Prostate gland (tissue), 2 donors: ENCODE results near the gene RAD51B. TPM values are rescaled to one million over a fixed set of nuclear protein-coding genes. Genes with fewer than 3 reads are reported as not detected.
"Not testable (repeated sequence)": the region's sequence is repeated elsewhere in the genome, so short reads cannot be mapped to it uniquely, and the experiment has no call there.

Source experiments
- DNase-seq: peaks from one replicate; pipeline ENCODE4 v3.0.0-alpha.2; 2019; ENCODE audit warnings: low spot score
- H3K27ac ChIP-seq, 2 donors: fragments of 200-600 bp; sonication (generic); 2 replicates each; pipeline ENCODE4 v1.5.1; 2017 to 2019
- H3K27me3 ChIP-seq: fragments of 200-600 bp; sonication (generic); replicated peaks from 2 replicates; pipeline ENCODE4 v1.5.1; 2019; ENCODE audit not compliant: insufficient read depth
- H3K36me3 ChIP-seq, 2 donors: fragments of 200-600 bp; sonication (generic); 1 replicate in 1 of 2; 2 replicates in 1 of 2; pipeline versions ENCODE4 v1.5.1 to v1.8.1; 2017 to 2019
- H3K4me1 ChIP-seq: fragments of 200-600 bp; sonication (generic); replicated peaks from 2 replicates; pipeline ENCODE4 v1.5.1; 2019
- H3K4me3 ChIP-seq, 2 donors: fragments of 200-600 bp; sonication (generic); 2 replicates each; pipeline ENCODE4 v1.5.1; 2017 to 2019
- H3K9me3 ChIP-seq: fragments of 200-600 bp; sonication (generic); 2 replicates; pipeline ENCODE4 v1.5.1; 2017
- CTCF ChIP-seq, 4 experiments: fragments of 200-600 bp in 2 of 4; fragments of 450-650 bp in 2 of 4; sonication (generic) in 2 of 4; IDR thresholded peaks; 1 replicate in 3 of 4; 2 replicates in 1 of 4; pipeline ENCODE4 v1.5.1; 2016 to 2019; ENCODE audit warnings: antibody characterized with exemption in 4 of 4, mild to moderate bottlenecking in 2 of 4, moderate library complexity in 2 of 4
- POLR2A ChIP-seq: fragments of 450-650 bp; IDR thresholded peaks from one replicate; pipeline ENCODE4 v1.6.1; 2016; ENCODE audit warnings: antibody characterized with exemption, mild to moderate bottlenecking
- POLR2AphosphoS5 ChIP-seq: sonication (generic); formaldehyde crosslinking; IDR thresholded peaks from one replicate; pipeline ENCODE4 v1.6.1; 2017; ENCODE audit warnings: antibody characterized with exemption
- WGBS: methylation state at CpG from one replicate; pipeline ENCODE4 v1.1.5; 2018; 5-methylcytosine and 5-hydroxymethylcytosine counted together
- intact Hi-C: fragments of 100-400 bp; cut with DNase I; formaldehyde crosslinking; loops from one replicate; pipeline ENCODE4 v1.14.2; 2022
- total RNA-seq, 2 donors: library from RNA; depleted of rRNA; stranded (reverse); fragments of >200 nt; gene quantifications; one replicate each; pipeline ENCODE4 v1.1.0, GENCODE V29; 2016

RAD51B gene
- total RNA-seq, 2 donors from 2014 or later: 14.9 to 35.8 TPM

DNA sequence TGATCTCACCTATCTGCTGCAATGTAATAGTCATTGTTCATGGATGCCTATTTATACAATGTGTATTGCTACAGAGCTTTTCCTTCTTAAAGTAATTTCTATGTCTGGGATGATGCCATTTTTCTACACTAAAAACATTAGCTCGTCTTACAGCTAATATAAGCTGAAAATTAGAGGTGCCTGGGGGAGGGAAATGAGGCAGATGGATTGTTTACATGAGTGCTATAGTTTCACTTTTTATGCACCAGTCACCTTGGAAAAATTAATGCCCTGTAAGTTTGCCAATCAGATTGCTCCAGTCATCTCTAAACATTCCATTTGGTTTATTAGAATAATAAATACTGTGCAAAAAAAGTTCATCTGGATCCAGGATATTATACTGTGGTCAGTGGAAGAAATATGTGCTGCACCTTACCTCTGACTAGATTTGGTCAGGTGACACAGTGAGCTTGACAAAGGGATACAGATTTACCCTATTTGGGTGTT lies 436.2 kb downstream of the RAD51B start:
- TF ChIP-seq CTCF (IDR thresholded peaks at IDR 0.05) (no peak), POLR2AphosphoS5 (peak; percentile 69)
- DNase-seq: no peak
- intact Hi-C loops: no loop called here
- Histone ChIP-seq H3K27me3 (no peaks in the 10 kb centered on the region), H3K4me3 (no peak overlapping the region), H3K4me1 (peaks cover 9% of the 10 kb centered on the region), H3K9me3 (no peaks in the 10 kb centered on the region), H3K36me3 (no peaks in the 10 kb centered on the region), H3K27ac (peak overlapping the region; percentile 35 to 67)
- 7% methylated on average over 1 of the region's 1 CpG for WGBS

DNA sequence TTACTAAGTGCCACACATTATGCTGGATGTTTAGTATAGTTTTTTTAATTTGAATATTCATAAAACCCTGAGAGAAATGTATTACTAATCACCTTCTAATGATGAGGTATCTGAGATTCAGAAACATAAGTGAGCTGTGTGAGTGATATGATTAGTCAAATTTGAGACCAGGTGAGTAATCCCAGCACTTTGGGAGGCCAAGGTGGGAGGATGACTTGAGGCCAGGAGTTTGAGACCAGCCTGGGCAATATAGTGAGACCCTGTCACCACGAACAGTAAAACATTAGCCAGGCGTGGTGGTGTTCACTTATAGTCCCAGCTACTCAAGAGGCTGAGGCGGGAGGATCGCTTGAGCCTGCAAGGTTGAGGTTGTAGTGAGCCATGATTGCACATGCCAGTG lies 438.4 kb downstream of the RAD51B start:
- Histone ChIP-seq H3K27ac (no peak overlapping the region), H3K27me3 (no peaks in the 10 kb centered on the region), H3K36me3 (no peaks in the 10 kb centered on the region), H3K4me1 (peaks cover 9% of the 10 kb centered on the region), H3K9me3 (no peaks in the 10 kb centered on the region), H3K4me3 (no peak overlapping the region)
- intact Hi-C loops: no loop called here
- WGBS: 91% methylated on average over 4 of the region's 4 CpGs
- TF ChIP-seq POLR2AphosphoS5 (no peak), POLR2A (no peak), CTCF (IDR thresholded peaks at IDR 0.05) (no peak)
- DNase-seq: no peak

DNA sequence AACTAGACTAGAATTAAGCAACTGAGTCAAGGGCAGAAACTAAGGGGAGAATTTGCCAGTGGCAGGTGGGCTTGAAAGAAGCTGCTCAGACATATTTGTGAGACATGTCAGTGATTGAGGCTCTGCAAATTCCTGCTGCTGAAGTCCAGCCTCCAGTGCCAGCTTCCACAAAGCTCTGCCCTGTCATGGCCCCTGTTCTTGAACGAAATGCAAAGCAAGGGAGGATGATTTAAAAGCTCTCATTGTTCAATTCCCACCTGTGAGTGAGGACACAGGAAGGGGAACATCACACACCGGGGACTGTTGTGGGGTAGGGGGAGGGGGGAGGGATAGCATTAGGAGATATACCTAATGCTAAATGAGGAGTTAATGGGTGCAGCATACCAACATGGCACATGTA lies 439.4 kb downstream of the RAD51B start:
- intact Hi-C loops, H3K4me3 ChIP-seq, H3K36me3 ChIP-seq, H3K4me1 ChIP-seq, H3K27me3 ChIP-seq, DNase-seq, H3K27ac ChIP-seq, H3K9me3 ChIP-seq: not testable (repeated sequence)
- 78% methylated on average over 2 of the region's 2 CpGs for WGBS

GRCh38 chr14:68260121-68260520 lies 440.5 kb downstream of the RAD51B start:
- intact Hi-C loops: no loop called here
- peaks cover 9% of the 10 kb centered on the region for H3K4me1 ChIP-seq
- H3K4me3 ChIP-seq: no peak overlapping the region
- no peak for DNase-seq
- 67% methylated on average over 2 of the region's 2 CpGs for WGBS
- H3K27ac ChIP-seq: no peak overlapping the region
- TF ChIP-seq CTCF (IDR thresholded peaks at IDR 0.05) (no peak), POLR2AphosphoS5 (no peak), POLR2A (no peak)
- no peaks in the 10 kb centered on the region for H3K27me3 ChIP-seq
- H3K9me3 ChIP-seq: no peaks in the 10 kb centered on the region
- no peaks in the 10 kb centered on the region for H3K36me3 ChIP-seq

DNA sequence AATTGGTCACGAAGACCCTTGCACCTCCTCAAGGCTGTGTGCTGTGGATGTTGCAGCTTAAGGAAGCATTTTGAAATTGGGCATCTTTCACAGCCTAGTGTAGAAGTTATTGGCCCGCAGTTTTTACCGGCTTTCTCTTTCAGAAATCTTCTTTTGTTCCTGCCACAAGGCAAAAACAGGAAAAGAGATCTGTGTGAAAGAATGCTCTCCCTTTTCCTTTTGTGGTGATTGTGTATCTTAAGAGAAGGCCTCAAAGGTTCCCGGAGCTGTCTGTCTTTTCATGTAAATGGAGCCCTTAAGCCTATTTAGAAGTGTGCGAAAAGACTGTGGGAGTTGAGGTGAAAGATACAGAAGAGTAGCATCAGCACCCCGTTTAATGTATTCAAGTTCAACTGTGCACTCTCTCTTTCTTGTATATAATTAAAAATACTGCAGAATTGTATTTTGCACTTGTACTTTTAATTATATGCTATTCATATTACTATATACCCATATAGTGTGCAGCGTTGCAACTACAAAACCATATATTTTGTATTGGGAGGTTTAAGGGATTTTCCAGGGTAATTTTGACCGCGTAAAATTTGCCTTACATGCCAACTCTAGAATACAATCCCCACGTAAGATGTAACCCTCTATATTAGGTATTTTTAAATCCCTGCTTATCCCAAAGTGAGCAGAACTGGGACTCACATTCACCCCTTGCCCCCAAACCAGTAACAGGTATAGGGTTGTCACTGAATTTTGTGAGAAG lies 441.7 kb downstream of the RAD51B start:
- intact Hi-C loops: no loop called here
- H3K27ac ChIP-seq: no peak overlapping the region
- no peak for DNase-seq
- no peaks in the 10 kb centered on the region for H3K27me3 ChIP-seq
- TF ChIP-seq CTCF (IDR thresholded peaks at IDR 0.05): no peak
- TF ChIP-seq POLR2A: no peak
- no peak for TF ChIP-seq POLR2AphosphoS5
- no peaks in the 10 kb centered on the region for H3K9me3 ChIP-seq
- H3K36me3 ChIP-seq: no peaks in the 10 kb centered on the region
- WGBS: 50% methylated on average over 10 of the region's 10 CpGs
- no peaks in the 10 kb centered on the region for H3K4me1 ChIP-seq
- no peak overlapping the region for H3K4me3 ChIP-seq
